PFSK-1 (cell line): ENCODE measurements around the gene TMEM37.

ENCODE experiments used
- POLR2AphosphoS5 ChIP-seq: IDR thresholded peaks from 2 replicates; pipeline ENCODE4 v1.6.1; 2012; ENCODE audit warnings: low read depth, mild to moderate bottlenecking, control low read depth, low read length, moderate library complexity
- SIN3A ChIP-seq: IDR thresholded peaks from 2 replicates; pipeline ENCODE4 v1.6.1; 2012; ENCODE audit warnings: mild to moderate bottlenecking, low read length, moderate library complexity, borderline replicate concordance; ENCODE audit not compliant: insufficient read depth
- TAF1 ChIP-seq: IDR thresholded peaks from 2 replicates; pipeline ENCODE4 v1.6.1; 2012; ENCODE audit warnings: low read length, control low read depth, borderline replicate concordance; ENCODE audit not compliant: insufficient read depth
- TF ChIP-seq, protein P1 (sequence below), 2 experiments: IDR thresholded peaks; 2 replicates each; pipeline versions ENCODE4 v1.6.1 to v1.8.0; 2011 to 2012; ENCODE audit warnings: low read depth in 2 of 2, low read length in 2 of 2, control low read depth in 1 of 2, inconsistent platforms in 1 of 2, mild to moderate bottlenecking in 1 of 2, moderate library complexity in 1 of 2; ENCODE audit not compliant: insufficient read depth in 1 of 2

DNA sequence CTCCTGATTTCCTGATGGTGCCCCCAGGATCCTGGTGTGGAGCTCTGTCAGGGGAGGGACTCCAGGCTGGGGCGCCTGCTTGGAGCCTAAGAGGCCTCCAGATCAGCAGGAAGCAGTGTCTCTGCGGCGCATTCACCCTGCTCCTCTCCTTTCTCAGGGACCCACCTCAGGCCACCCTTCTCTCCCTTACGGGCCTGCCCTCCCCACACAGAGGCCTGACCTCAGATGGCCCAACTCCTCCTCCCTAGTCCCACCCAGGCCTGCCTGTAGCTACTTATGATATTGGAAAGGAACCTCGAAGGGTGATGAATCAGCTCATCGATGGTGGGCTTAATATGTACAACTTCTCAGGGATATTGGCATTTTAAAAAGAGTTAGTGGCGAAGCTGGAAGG, 10.6 kb downstream of the TMEM37 start:
- TF ChIP-seq TAF1 (no peak), POLR2AphosphoS5 (no peak), SIN3A (no peak)
- TF ChIP-seq, protein P1, sequence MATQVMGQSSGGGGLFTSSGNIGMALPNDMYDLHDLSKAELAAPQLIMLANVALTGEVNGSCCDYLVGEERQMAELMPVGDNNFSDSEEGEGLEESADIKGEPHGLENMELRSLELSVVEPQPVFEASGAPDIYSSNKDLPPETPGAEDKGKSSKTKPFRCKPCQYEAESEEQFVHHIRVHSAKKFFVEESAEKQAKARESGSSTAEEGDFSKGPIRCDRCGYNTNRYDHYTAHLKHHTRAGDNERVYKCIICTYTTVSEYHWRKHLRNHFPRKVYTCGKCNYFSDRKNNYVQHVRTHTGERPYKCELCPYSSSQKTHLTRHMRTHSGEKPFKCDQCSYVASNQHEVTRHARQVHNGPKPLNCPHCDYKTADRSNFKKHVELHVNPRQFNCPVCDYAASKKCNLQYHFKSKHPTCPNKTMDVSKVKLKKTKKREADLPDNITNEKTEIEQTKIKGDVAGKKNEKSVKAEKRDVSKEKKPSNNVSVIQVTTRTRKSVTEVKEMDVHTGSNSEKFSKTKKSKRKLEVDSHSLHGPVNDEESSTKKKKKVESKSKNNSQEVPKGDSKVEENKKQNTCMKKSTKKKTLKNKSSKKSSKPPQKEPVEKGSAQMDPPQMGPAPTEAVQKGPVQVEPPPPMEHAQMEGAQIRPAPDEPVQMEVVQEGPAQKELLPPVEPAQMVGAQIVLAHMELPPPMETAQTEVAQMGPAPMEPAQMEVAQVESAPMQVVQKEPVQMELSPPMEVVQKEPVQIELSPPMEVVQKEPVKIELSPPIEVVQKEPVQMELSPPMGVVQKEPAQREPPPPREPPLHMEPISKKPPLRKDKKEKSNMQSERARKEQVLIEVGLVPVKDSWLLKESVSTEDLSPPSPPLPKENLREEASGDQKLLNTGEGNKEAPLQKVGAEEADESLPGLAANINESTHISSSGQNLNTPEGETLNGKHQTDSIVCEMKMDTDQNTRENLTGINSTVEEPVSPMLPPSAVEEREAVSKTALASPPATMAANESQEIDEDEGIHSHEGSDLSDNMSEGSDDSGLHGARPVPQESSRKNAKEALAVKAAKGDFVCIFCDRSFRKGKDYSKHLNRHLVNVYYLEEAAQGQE (IDR thresholded peaks at IDR 0.05; ENCODE audit: insufficient read depth in 1 of 2, low read depth in 2 of 2, low read length in 2 of 2) = no peak
